Ascending aorta (tissue), 2 donors: Measurements from ENCODE around the gene HBP1. TPM values are rescaled to one million over a fixed set of nuclear protein-coding genes. Genes with fewer than 3 reads are reported as not detected.
"Not testable (repeated sequence)": the region's sequence is repeated elsewhere in the genome, so short reads cannot be mapped to it uniquely, and the experiment has no call there.

Experiments
- DNase-seq, 2 donors: peaks; one replicate each; pipeline ENCODE4 v3.0.0-alpha.2; 2019; ENCODE audit warnings: low spot score in 2 of 2
- H3K27ac ChIP-seq, 2 donors: fragments of 200-600 bp; sonication (generic); one replicate each; pipeline ENCODE4 v1.5.1; 2016 to 2017; ENCODE audit warnings: mild to moderate bottlenecking in 1 of 2
- H3K27me3 ChIP-seq: fragments of 200-600 bp; sonication (generic); one replicate; pipeline ENCODE4 v1.5.1; 2017
- H3K36me3 ChIP-seq, 2 donors: fragments of 200-600 bp; sonication (generic); one replicate each; pipeline ENCODE4 v1.5.1; 2016
- H3K4me1 ChIP-seq, 2 donors: fragments of 200-600 bp; sonication (generic); one replicate each; pipeline ENCODE4 v1.5.1; 2016 to 2017; ENCODE audit warnings: mild to moderate bottlenecking in 1 of 2
- H3K4me3 ChIP-seq, 2 donors: fragments of 200-600 bp; sonication (generic); one replicate each; pipeline ENCODE4 v1.5.1; 2016 to 2017; ENCODE audit warnings: mild to moderate bottlenecking in 1 of 2
- H3K9me3 ChIP-seq, 2 donors: fragments of 200-600 bp; sonication (generic); one replicate each; pipeline ENCODE4 v1.5.1; 2016
- CTCF ChIP-seq, 3 experiments: fragments of 200-600 bp in 2 of 3; fragments of 450-650 bp in 1 of 3; sonication (generic) in 2 of 3; IDR thresholded peaks; one replicate each; pipeline ENCODE4 v1.5.1; 2016 to 2019; ENCODE audit warnings: antibody characterized with exemption in 3 of 3, mild to moderate bottlenecking in 1 of 3, moderate library complexity in 1 of 3
- intact Hi-C: fragments of 100-400 bp; cut with DNase I; formaldehyde crosslinking; loops from one replicate; pipeline ENCODE4 v1.15.1; 2023
- total RNA-seq: library from RNA; depleted of rRNA; stranded (reverse); fragments of >200 nt; gene quantifications from one replicate; pipeline ENCODE4 v1.1.0, GENCODE V29; 2016

HBP1 gene
- total RNA-seq, 1 donor from 2014 or later, result 62.2 TPM

- Histone ChIP-seq H3K9me3 (no peaks in the 10 kb centered on the region), H3K4me3 (no peak overlapping the region), H3K4me1 (no peaks in the 10 kb centered on the region), H3K27ac (no peak overlapping the region), H3K36me3 (no peaks in the 10 kb centered on the region), H3K27me3 (no peaks in the 10 kb centered on the region)
- TF ChIP-seq CTCF (IDR thresholded peaks at IDR 0.05), result no peak
- no peak for DNase-seq
- intact Hi-C loops, result no loop called here
Measured at GRCh38 chr7:107128217-107128616, 40.6 kb upstream of the HBP1 start.

- intact Hi-C loops, result no loop called here
- no peak overlapping the region for H3K4me3 ChIP-seq
- H3K36me3 ChIP-seq, result no peaks in the 10 kb centered on the region
- H3K27ac ChIP-seq, result no peak overlapping the region
- H3K4me1 ChIP-seq, result no peaks in the 10 kb centered on the region
- DNase-seq, result no peak
- no peaks in the 10 kb centered on the region for H3K9me3 ChIP-seq
- no peaks in the 10 kb centered on the region for H3K27me3 ChIP-seq
- TF ChIP-seq CTCF (IDR thresholded peaks at IDR 0.05), result no peak
Measured at GRCh38 chr7:107128748-107129147, 40.1 kb upstream of the HBP1 start.

- TF ChIP-seq CTCF (IDR thresholded peaks at IDR 0.05), result no peak
- H3K4me1 ChIP-seq, result no peaks in the 10 kb centered on the region
- no peaks in the 10 kb centered on the region for H3K9me3 ChIP-seq
- no peak for DNase-seq
- no peaks in the 10 kb centered on the region for H3K27me3 ChIP-seq
- intact Hi-C loops, result no loop called here
- no peak overlapping the region for H3K4me3 ChIP-seq
- H3K36me3 ChIP-seq, result no peaks in the 10 kb centered on the region
- no peak overlapping the region for H3K27ac ChIP-seq
Measured at GRCh38 chr7:107130487-107131220, 38.1 kb upstream of the HBP1 start.

- Histone ChIP-seq H3K4me3 (no peak overlapping the region), H3K27me3 (no peaks in the 10 kb centered on the region), H3K9me3 (no peaks in the 10 kb centered on the region), H3K36me3 (no peaks in the 10 kb centered on the region), H3K27ac (no peak overlapping the region), H3K4me1 (no peaks in the 10 kb centered on the region)
- DNase-seq, result no peak
- intact Hi-C loops, result no loop called here
- no peak for TF ChIP-seq CTCF (IDR thresholded peaks at IDR 0.05)
Measured at GRCh38 chr7:107133396-107133795, 35.4 kb upstream of the HBP1 start.

- no peak for TF ChIP-seq CTCF (IDR thresholded peaks at IDR 0.05)
- DNase-seq, result no peak
- Histone ChIP-seq H3K27ac (no peak overlapping the region), H3K36me3 (no peaks in the 10 kb centered on the region), H3K27me3 (no peaks in the 10 kb centered on the region), H3K9me3 (no peaks in the 10 kb centered on the region), H3K4me1 (no peaks in the 10 kb centered on the region), H3K4me3 (no peak overlapping the region)
- intact Hi-C loops, result no loop called here
Measured at GRCh38 chr7:107138696-107139420, 29.9 kb upstream of the HBP1 start.

GRCh38 chr7:107143875-107144274, 24.9 kb upstream of the HBP1 start:
- intact Hi-C loops, result loop anchor here (10.0 kb wide), 1 partner anchor 581 kb away; no protein-coding TSS in a partner anchor
- not testable (repeated sequence) for DNase-seq, H3K27ac ChIP-seq, H3K36me3 ChIP-seq, H3K27me3 ChIP-seq, H3K9me3 ChIP-seq, H3K4me1 ChIP-seq, H3K4me3 ChIP-seq
